Mesenchymal stem cell (in vitro differentiated cells and primary cell): ENCODE measurements around the gene SEPHS2.
"Not testable (repeated sequence)": the region's sequence is repeated elsewhere in the genome, so short reads cannot be mapped to it uniquely, and the experiment has no call there.

ENCODE experiments used
- DNase-seq: peaks from one replicate; pipeline ENCODE4 v3.0.0-alpha.2; 2013
- H2AFZ ChIP-seq: one replicate; pipeline ENCODE4 v1.6.1; 2013; ENCODE audit warnings: low read depth, mild to moderate bottlenecking, control low read depth, inconsistent platforms, low read length, moderate library complexity
- H2AK5ac ChIP-seq: 2 replicates; pipeline ENCODE4 v1.6.1; 2013; ENCODE audit warnings: low read length, moderate library complexity, mild to moderate bottlenecking, inconsistent platforms; ENCODE audit not compliant: severe bottlenecking
- H2BK120ac ChIP-seq: one replicate; pipeline ENCODE4 v1.6.1; 2013; ENCODE audit warnings: low read depth, mild to moderate bottlenecking, inconsistent platforms, low read length, moderate library complexity
- H2BK12ac ChIP-seq, 2 experiments: one replicate each; pipeline ENCODE4 v1.6.1; 2013; ENCODE audit warnings: inconsistent platforms in 2 of 2, low read length in 2 of 2, mild to moderate bottlenecking in 2 of 2, moderate library complexity in 2 of 2, control low read depth in 1 of 2
- H2BK15ac ChIP-seq: one replicate; pipeline ENCODE4 v1.6.1; 2013; ENCODE audit warnings: mild to moderate bottlenecking, low read depth, inconsistent platforms; ENCODE audit not compliant: poor library complexity, severe bottlenecking
- H2BK5ac ChIP-seq: 2 replicates; pipeline ENCODE4 v1.6.1; 2013; ENCODE audit warnings: low read depth, mild to moderate bottlenecking, low read length, control low read depth, inconsistent platforms; ENCODE audit not compliant: poor library complexity, severe bottlenecking
- H3K14ac ChIP-seq, 2 experiments: one replicate each; pipeline ENCODE4 v1.6.1; 2013; ENCODE audit warnings: inconsistent platforms in 2 of 2, low read length in 2 of 2, control low read depth in 1 of 2, mild to moderate bottlenecking in 1 of 2, moderate library complexity in 1 of 2
- H3K18ac ChIP-seq, 2 experiments: one replicate each; pipeline ENCODE4 v1.6.1; 2013; ENCODE audit warnings: inconsistent platforms in 2 of 2, low read length in 2 of 2, control low read depth in 1 of 2, low read depth in 1 of 2, mild to moderate bottlenecking in 1 of 2
- H3K23ac ChIP-seq, 2 experiments: one replicate each; pipeline ENCODE4 v1.6.1; 2013; ENCODE audit warnings: inconsistent platforms in 2 of 2, low read length in 2 of 2, mild to moderate bottlenecking in 2 of 2, moderate library complexity in 2 of 2, control low read depth in 1 of 2
- H3K27ac ChIP-seq: 2 replicates; pipeline ENCODE4 v1.5.1; 2013; ENCODE audit warnings: mild to moderate bottlenecking, moderate library complexity, low read length, control low read depth, inconsistent platforms; ENCODE audit not compliant: poor library complexity, severe bottlenecking
- H3K27me3 ChIP-seq, 2 experiments: 2 replicates each; pipeline versions ENCODE4 v1.6.1 to v1.7.0; 2013; ENCODE audit warnings: low read length in 2 of 2, mild to moderate bottlenecking in 2 of 2, moderate library complexity in 2 of 2, control low read depth in 1 of 2, inconsistent platforms in 1 of 2; ENCODE audit not compliant: control insufficient read depth in 1 of 2, insufficient read depth in 1 of 2
- H3K36me3 ChIP-seq, 2 experiments: 2 replicates each; pipeline versions ENCODE4 v1.6.1 to v1.7.0; 2013; ENCODE audit warnings: low read length in 2 of 2, control low read depth in 1 of 2, inconsistent platforms in 1 of 2, low read depth in 1 of 2, mild to moderate bottlenecking in 1 of 2; ENCODE audit not compliant: insufficient read depth in 2 of 2, control insufficient read depth in 1 of 2
- H3K4ac ChIP-seq, 2 experiments: one replicate each; pipeline ENCODE4 v1.6.1; 2013; ENCODE audit warnings: inconsistent platforms in 2 of 2, low read length in 2 of 2, mild to moderate bottlenecking in 2 of 2, moderate library complexity in 2 of 2, control low read depth in 1 of 2, low read depth in 1 of 2
- H3K4me1 ChIP-seq: 2 replicates; pipeline ENCODE4 v1.6.1; 2013; ENCODE audit warnings: low read depth, low read length, control low read depth; ENCODE audit not compliant: control insufficient read depth, insufficient read depth
- H3K4me2 ChIP-seq: 2 replicates; pipeline ENCODE4 v1.6.1; 2013; ENCODE audit warnings: low read length, mild to moderate bottlenecking, inconsistent platforms; ENCODE audit not compliant: poor library complexity, severe bottlenecking
- H3K4me3 ChIP-seq, 2 experiments: 2 replicates each; pipeline versions ENCODE4 v1.5.1 to v1.7.0; 2013; ENCODE audit warnings: low read length in 2 of 2, mild to moderate bottlenecking in 2 of 2, control low read depth in 1 of 2, low read depth in 1 of 2; ENCODE audit not compliant: insufficient read depth in 1 of 2
- H3K79me1 ChIP-seq: replicated peaks from 2 replicates; pipeline ENCODE4 v1.6.1; 2013; ENCODE audit warnings: mild to moderate bottlenecking, control low read depth, low read length, inconsistent platforms; ENCODE audit not compliant: poor library complexity, severe bottlenecking
- H3K9ac ChIP-seq: 2 replicates; pipeline ENCODE4 v1.7.0; 2013; ENCODE audit warnings: mild to moderate bottlenecking, low read length, moderate library complexity
- H3K9me3 ChIP-seq: 2 replicates; pipeline ENCODE4 v1.7.0; 2013; ENCODE audit warnings: mild to moderate bottlenecking, low read length; ENCODE audit not compliant: control insufficient read depth
- H4K8ac ChIP-seq: one replicate; pipeline ENCODE4 v1.6.1; 2013; ENCODE audit warnings: inconsistent platforms, mild to moderate bottlenecking, low read length, moderate library complexity
- H4K91ac ChIP-seq: one replicate; pipeline ENCODE4 v1.6.1; 2013; ENCODE audit warnings: mild to moderate bottlenecking, low read length, inconsistent platforms
- WGBS: methylation state at CpG from one replicate; pipeline ENCODE4 v1.1.7; 2013; ENCODE audit warnings: mixed read lengths; 5-methylcytosine and 5-hydroxymethylcytosine counted together

SEPHS2 gene

DNA sequence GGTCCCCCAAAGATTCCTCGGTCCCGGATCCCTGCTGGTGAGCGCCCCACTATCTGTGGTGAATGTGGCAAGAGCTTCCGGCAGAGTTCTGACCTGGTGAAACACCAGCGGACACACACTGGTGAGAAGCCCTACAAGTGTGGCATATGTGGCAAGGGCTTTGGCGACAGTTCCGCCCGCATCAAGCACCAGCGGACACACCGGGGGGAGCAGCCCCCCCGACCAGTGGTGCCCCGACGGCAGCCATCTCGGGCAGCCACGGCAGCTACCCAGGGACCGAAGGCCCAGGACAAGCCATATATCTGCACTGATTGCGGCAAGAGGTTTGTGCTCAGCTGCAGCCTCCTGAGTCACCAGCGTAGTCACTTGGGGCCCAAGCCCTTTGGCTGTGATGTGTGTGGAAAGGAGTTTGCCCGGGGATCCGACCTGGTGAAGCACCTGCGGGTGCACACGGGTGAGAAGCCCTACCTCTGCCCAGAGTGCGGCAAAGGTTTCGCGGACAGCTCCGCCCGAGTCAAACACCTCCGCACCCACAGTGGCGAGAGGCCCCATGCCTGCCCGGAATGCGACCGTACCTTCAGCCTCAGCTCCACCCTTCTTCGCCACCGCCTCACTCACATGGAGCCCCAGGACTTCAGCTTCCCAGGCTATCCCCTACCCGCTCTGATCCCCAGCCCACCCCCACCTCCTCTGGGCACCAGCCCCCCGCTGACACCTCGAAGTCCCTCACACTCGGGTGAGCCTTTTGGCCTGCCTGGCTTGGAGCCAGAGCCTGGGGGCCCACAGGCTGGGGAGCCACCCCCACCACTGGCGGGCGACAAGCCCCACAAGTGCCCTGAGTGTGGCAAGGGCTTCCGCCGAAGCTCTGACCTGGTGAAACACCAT, 47.7 kb downstream of the SEPHS2 start:
- Histone ChIP-seq H2AFZ (no peak overlapping the region), H3K4me1 (peaks cover 19% of the 10 kb centered on the region), H4K91ac (no peak overlapping the region), H2BK15ac (no peak overlapping the region), H3K9ac (no peak overlapping the region), H3K27me3 (no peaks in the 10 kb centered on the region), H2BK12ac (no peak overlapping the region), H2AK5ac (no peak overlapping the region), H3K23ac (no peak overlapping the region), H3K9me3 (no peaks in the 10 kb centered on the region), H3K4ac (no peak overlapping the region), H3K36me3 (peaks cover 13 to 22% of the 10 kb centered on the region in 2 experiments), H3K14ac (no peak overlapping the region), H4K8ac (no peak overlapping the region), H3K27ac (no peak overlapping the region), H3K18ac (no peak overlapping the region), H2BK120ac (no peak overlapping the region), H3K79me1 (peaks cover 15% of the 10 kb centered on the region), H2BK5ac (no peak overlapping the region), H3K4me3 (no peak overlapping the region), H3K4me2 (no peak overlapping the region)
- WGBS: 97% methylated on average over 42 of the region's 42 CpGs
- no peak for DNase-seq

DNA sequence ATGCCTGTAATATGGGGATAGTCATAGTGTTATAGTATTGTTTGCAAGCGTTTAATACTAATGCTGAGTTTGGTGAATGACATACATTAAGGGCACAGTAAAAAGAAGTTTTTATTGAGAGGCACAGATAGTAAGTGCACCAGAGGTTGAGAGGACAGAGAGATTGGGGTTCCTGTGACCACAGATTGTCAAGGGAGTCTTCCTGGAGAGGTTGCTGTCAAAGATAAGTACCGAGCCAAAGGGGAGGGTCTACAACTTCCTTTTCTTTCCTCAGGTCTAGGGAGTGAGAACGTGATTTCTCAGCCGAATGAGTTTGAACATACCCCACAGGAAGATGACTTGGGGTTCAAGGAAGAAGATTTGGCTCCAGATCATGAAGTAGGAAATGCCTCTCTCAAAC, 48.6 kb downstream of the SEPHS2 start:
- Histone ChIP-seq H3K4ac (no peak overlapping the region), H3K18ac (no peak overlapping the region), H3K27ac (no peak overlapping the region), H4K8ac (no peak overlapping the region), H3K4me1 (peaks cover 19% of the 10 kb centered on the region), H3K23ac (no peak overlapping the region), H2BK15ac (no peak overlapping the region), H4K91ac (no peak overlapping the region), H3K9ac (no peak overlapping the region), H2BK12ac (no peak overlapping the region), H2AK5ac (no peak overlapping the region), H2BK5ac (no peak overlapping the region), H3K9me3 (no peaks in the 10 kb centered on the region), H3K36me3 (peaks cover 13 to 22% of the 10 kb centered on the region in 2 experiments), H3K4me2 (no peak overlapping the region), H3K4me3 (no peak overlapping the region), H2AFZ (no peak overlapping the region), H2BK120ac (no peak overlapping the region), H3K79me1 (peaks cover 15% of the 10 kb centered on the region), H3K27me3 (no peaks in the 10 kb centered on the region), H3K14ac (no peak overlapping the region)
- DNase-seq: no peak
- 87% methylated on average over 4 of the region's 4 CpGs for WGBS

DNA sequence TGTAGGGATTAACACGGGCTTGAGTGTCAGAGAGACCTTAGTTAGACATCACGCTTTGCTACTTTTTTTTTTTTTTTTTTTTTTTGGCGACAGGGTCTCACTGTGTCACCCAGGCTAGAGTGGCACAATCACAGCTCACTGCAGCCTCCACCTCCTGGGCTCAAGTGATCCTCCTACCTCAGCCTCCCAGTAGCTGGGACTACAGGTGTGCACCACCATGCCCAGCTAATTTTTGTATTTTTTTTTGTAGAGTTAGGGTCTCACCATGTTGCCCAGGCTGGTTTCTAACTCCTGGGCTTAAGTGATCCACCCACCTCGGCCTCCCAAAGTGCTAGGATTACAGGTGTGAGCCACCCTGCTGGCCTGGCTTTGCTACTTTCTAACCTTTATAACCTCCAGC, 49.0 kb downstream of the SEPHS2 start:
- WGBS: 78% methylated on average over 3 of the region's 4 CpGs
- H3K79me1 ChIP-seq: peaks cover 15% of the 10 kb centered on the region

DNA sequence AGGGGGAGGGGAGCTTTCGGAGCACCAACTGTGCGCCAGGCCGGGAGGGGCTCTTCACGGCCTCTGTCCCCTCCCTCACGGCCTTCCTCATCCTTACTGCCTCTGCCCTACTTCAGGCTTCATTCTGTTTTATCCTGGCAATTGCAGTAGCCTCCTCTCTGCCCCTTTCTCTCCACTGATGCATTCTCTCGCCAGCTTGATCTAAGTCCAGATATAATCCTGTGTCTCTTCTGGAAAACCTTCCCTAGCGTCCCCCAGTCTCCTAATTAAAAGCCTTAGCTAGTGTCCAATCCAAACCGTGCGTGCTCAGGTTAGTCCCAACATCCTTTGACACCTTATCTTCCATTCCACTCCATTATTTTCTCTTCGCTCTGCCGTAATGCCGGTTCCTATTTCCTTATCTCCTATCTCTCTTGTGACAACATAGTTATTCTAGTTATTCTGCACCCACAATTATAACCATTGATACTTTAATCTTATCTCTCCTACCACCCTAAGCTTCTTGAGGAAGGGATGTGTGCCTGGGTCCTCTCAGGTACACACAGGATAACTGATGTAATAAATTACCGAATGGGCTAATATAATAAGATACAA, 49.6 kb downstream of the SEPHS2 start:
- Histone ChIP-seq H2BK12ac (peak overlapping the region in 1 of 2 experiments; percentile 73), H3K4me1 (peaks cover 18% of the 10 kb centered on the region)
- 19% methylated on average over 12 of the region's 13 CpGs for WGBS

More for the DNA sequence above, 49.0 kb downstream of the SEPHS2 start:
- H3K27me3 ChIP-seq, H2BK5ac ChIP-seq, H2BK15ac ChIP-seq, H2AK5ac ChIP-seq, H3K4ac ChIP-seq, H4K8ac ChIP-seq, H2BK12ac ChIP-seq, H3K9me3 ChIP-seq, H3K4me2 ChIP-seq, H3K14ac ChIP-seq, H2AFZ ChIP-seq, H2BK120ac ChIP-seq, DNase-seq, H3K27ac ChIP-seq, H3K18ac ChIP-seq, H4K91ac ChIP-seq, H3K23ac ChIP-seq: not testable (repeated sequence)
- Histone ChIP-seq H3K4me1 (peaks cover 19% of the 10 kb centered on the region), H3K9ac (peak overlapping the region; percentile 96), H3K4me3 (peak overlapping the region in 1 of 2 experiments; percentile 95), H3K36me3 (peaks cover 13 to 22% of the 10 kb centered on the region in 2 experiments)

More for the DNA sequence above, 49.6 kb downstream of the SEPHS2 start:
- Histone ChIP-seq H2AK5ac (no peak overlapping the region), H3K27me3 (no peaks in the 10 kb centered on the region), H3K9me3 (no peaks in the 10 kb centered on the region), H3K9ac (peak overlapping the region; percentile 96), H2BK5ac (no peak overlapping the region), H3K4me2 (peak overlapping the region; percentile 97), H3K14ac (peak overlapping the region in 1 of 2 experiments; percentile 92), H3K79me1 (peaks cover 15% of the 10 kb centered on the region), H3K4ac (peak overlapping the region in 1 of 2 experiments; percentile 71), H2BK120ac (no peak overlapping the region), H3K36me3 (peaks cover 13 to 22% of the 10 kb centered on the region in 2 experiments), H2AFZ (peak overlapping the region; percentile 93), H4K8ac (peak overlapping the region; percentile 73), H3K18ac (peak overlapping the region in 1 of 2 experiments; percentile 90), H3K4me3 (peak overlapping the region; percentile 93 to 95), H3K23ac (peak overlapping the region in 1 of 2 experiments; percentile 95), H4K91ac (no peak overlapping the region), H3K27ac (peak overlapping the region; percentile 42), H2BK15ac (no peak overlapping the region)
- DNase-seq: no peak
